ENCODE data around the gene LRP3.
"Not testable (repeated sequence)": the region's sequence is repeated elsewhere in the genome, so short reads cannot be mapped to it uniquely, and the experiment has no call there.

Gene LRP3

DNA sequence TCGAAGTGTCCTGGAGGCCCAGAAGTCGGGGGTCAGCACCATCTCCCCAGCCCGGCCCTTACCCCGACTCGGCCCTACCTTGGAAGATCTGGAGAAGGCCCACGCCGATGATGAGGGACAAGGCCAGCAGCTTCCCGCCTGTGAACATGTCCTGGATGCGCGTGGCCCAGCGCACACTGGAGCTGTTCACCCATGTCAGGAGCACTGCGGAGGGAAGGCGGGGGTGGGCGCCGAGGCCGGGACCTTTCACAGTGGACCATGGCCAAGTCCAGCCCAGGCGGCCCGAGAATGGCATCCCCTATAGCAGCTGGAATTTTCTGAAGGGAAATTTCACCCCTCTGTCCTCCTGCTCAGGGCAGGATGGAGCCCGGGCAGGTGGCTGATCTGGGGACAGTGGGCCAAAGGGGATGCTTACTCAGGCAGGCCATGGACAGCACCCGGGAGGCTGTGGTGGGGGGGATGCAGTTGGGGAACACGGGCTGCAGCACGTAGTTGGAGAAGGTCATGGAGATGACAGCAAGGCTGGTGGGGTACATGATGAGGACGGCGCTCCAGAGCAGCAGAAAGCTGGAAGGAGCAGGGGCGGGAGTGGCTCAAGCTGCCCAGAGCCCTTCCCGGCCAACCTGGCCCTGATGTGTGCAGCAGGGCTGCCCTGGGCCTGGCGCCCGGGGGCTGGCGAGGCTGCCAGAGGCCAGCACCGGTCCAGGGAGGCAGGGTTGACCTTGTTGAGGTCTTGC, 18.5 kb downstream of the LRP3 start:
- H3K27me3 ChIP-seq (ENCODE audit: control insufficient read depth, insufficient read depth, low read length), result no peaks in the 10 kb centered on the region
- no peaks in the 10 kb centered on the region for H3K4me1 ChIP-seq (ENCODE audit: control insufficient read depth, insufficient read depth, low read length)

GRCh38 chr19:33214596-33214995, 20.5 kb downstream of the LRP3 start:
- peaks cover 2% of the 10 kb centered on the region for H3K36me3 ChIP-seq (ENCODE audit: control insufficient read depth, insufficient read depth, low read length)
- H3K27me3 ChIP-seq (ENCODE audit: control insufficient read depth, insufficient read depth, low read length), result no peaks in the 10 kb centered on the region
- no peak overlapping the region for H3K4me3 ChIP-seq (ENCODE audit: low read depth, low read length)
- H3K4me1 ChIP-seq (ENCODE audit: control insufficient read depth, insufficient read depth, low read length), result no peaks in the 10 kb centered on the region
- no peak overlapping the region for H3K9ac ChIP-seq (ENCODE audit: low read depth, low read length)
- H3K9me3 ChIP-seq (ENCODE audit: control insufficient read depth, insufficient read depth, low read length), result no peaks in the 10 kb centered on the region

More for the DNA sequence above, 18.5 kb downstream of the LRP3 start:
- Histone ChIP-seq H3K36me3 (ENCODE audit: control insufficient read depth, insufficient read depth, low read length) (peaks cover 2% of the 10 kb centered on the region), H3K9me3 (ENCODE audit: control insufficient read depth, insufficient read depth, low read length) (no peaks in the 10 kb centered on the region), H3K9ac (ENCODE audit: low read depth, low read length) (no peak overlapping the region), H3K4me3 (ENCODE audit: low read depth, low read length) (no peak overlapping the region)

DNA sequence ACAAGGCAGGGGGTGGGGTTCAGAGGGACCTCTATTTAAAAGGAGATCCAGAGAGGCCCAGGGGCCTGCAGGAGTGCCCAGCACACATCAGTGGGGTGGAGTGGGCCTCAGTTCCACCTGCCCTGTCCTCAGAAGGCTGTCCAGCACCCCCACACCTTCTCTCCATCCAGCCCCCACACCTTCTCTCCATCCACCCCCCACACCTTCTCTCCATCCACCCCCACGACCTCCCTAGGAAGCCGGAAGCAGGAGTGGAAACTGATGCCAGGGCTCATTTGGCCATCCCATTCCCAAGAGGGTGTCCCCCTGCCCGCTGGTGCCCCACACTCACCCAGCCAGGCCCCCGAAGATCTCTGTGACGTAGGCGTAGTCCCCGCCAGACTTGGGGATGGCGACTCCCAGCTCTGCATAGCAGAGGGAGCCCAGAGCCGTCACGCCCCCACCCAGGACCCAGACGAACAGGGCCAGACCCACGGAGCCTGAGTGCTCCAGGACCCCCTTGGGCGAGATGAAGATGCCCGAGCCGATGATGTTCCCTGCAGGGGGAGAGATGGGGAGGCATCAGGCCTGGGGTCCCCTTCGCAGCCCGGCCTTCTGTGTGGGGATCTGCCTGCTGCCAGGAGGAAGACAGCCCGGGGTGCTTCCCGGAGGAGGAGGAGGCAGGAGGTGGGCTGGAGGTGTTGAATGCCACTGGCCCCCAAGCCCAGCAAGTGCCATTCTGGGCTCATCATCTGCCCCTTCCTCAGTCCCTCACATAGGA, 21.5 kb downstream of the LRP3 start:
- no peaks in the 10 kb centered on the region for H3K9me3 ChIP-seq (ENCODE audit: control insufficient read depth, insufficient read depth, low read length)
- H3K9ac ChIP-seq (ENCODE audit: low read depth, low read length), result no peak overlapping the region
- H3K4me3 ChIP-seq (ENCODE audit: low read depth, low read length), result no peak overlapping the region
- H3K27me3 ChIP-seq (ENCODE audit: control insufficient read depth, insufficient read depth, low read length), result no peaks in the 10 kb centered on the region
- H3K4me1 ChIP-seq (ENCODE audit: control insufficient read depth, insufficient read depth, low read length), result no peaks in the 10 kb centered on the region
- no peaks in the 10 kb centered on the region for H3K36me3 ChIP-seq (ENCODE audit: control insufficient read depth, insufficient read depth, low read length)

GRCh38 chr19:33216198-33216830, 22.2 kb downstream of the LRP3 start:
- Histone ChIP-seq H3K4me3 (ENCODE audit: low read depth, low read length) (no peak overlapping the region), H3K9me3 (ENCODE audit: control insufficient read depth, insufficient read depth, low read length) (no peaks in the 10 kb centered on the region), H3K27me3 (ENCODE audit: control insufficient read depth, insufficient read depth, low read length) (no peaks in the 10 kb centered on the region), H3K9ac (ENCODE audit: low read depth, low read length) (no peak overlapping the region), H3K4me1 (ENCODE audit: control insufficient read depth, insufficient read depth, low read length) (no peaks in the 10 kb centered on the region), H3K36me3 (ENCODE audit: control insufficient read depth, insufficient read depth, low read length) (no peaks in the 10 kb centered on the region)

GRCh38 chr19:33217881-33218280, 23.8 kb downstream of the LRP3 start:
- no peaks in the 10 kb centered on the region for H3K9me3 ChIP-seq (ENCODE audit: control insufficient read depth, insufficient read depth, low read length)
- H3K36me3 ChIP-seq (ENCODE audit: control insufficient read depth, insufficient read depth, low read length), result no peaks in the 10 kb centered on the region
- peaks cover 2% of the 10 kb centered on the region for H3K27me3 ChIP-seq (ENCODE audit: control insufficient read depth, insufficient read depth, low read length)
- H3K4me3 ChIP-seq (ENCODE audit: low read depth, low read length), result no peak overlapping the region
- no peaks in the 10 kb centered on the region for H3K4me1 ChIP-seq (ENCODE audit: control insufficient read depth, insufficient read depth, low read length)
- no peak overlapping the region for H3K9ac ChIP-seq (ENCODE audit: low read depth, low read length)

DNA sequence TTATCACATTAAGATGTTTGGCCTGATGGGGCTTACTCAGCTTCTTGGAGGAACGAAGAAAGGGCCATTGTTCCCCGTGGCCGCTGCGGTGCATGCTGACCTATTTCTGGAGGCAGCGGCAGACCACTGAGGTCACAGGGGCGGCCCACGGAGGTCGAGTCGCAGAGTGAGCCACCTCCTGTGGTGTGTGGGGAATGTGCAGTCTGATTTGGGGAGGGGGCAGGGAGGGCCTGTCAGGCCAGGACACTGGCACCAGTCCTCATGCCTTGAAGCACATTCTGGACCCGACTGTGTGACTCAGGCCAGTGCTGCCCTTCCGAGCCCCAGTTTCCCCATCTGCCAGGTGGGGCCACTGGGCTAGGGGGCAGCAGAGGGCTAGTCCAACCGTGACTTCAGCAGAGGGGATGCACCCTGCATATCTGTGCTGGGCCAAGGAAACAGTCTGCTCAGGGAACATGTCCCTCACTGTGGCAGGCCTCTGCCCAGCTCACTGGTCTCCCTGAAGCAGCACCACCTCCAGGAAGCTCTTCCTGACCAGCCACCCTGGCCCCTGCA, 25.2 kb downstream of the LRP3 start:
- Histone ChIP-seq H3K4me1 (ENCODE audit: control insufficient read depth, insufficient read depth, low read length) (no peaks in the 10 kb centered on the region), H3K9me3 (ENCODE audit: control insufficient read depth, insufficient read depth, low read length) (no peaks in the 10 kb centered on the region), H3K9ac (ENCODE audit: low read depth, low read length) (no peak overlapping the region), H3K4me3 (ENCODE audit: low read depth, low read length) (no peak overlapping the region), H3K36me3 (ENCODE audit: control insufficient read depth, insufficient read depth, low read length) (no peaks in the 10 kb centered on the region), H3K27me3 (ENCODE audit: control insufficient read depth, insufficient read depth, low read length) (peaks cover 11% of the 10 kb centered on the region)

DNA sequence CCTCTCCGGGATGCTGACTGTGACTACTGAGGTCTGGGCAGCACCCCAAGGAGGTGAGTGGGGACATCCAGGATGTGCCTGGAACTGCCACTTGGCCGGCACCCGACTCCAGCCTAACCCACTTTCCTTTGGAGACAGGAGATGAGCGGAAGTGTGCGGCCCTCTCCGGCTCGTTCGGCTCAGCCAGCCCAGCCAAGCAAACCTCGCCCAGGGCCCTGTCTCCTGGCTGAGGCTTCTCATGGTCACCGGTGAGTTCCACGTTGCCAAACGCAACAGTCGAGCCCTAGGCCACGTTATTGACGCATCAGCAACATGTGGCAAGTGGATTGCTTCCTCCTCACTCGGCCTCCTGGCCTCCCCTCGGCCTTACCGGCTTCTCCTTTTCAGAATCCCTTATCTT, 26.0 kb downstream of the LRP3 start:
- Histone ChIP-seq H3K4me1 (ENCODE audit: control insufficient read depth, insufficient read depth, low read length) (no peaks in the 10 kb centered on the region), H3K36me3 (ENCODE audit: control insufficient read depth, insufficient read depth, low read length) (no peaks in the 10 kb centered on the region), H3K9ac (ENCODE audit: low read depth, low read length) (no peak overlapping the region), H3K9me3 (ENCODE audit: control insufficient read depth, insufficient read depth, low read length) (no peaks in the 10 kb centered on the region), H3K4me3 (ENCODE audit: low read depth, low read length) (no peak overlapping the region), H3K27me3 (ENCODE audit: control insufficient read depth, insufficient read depth, low read length) (peaks cover 18% of the 10 kb centered on the region)

- Histone ChIP-seq H3K4me1 (ENCODE audit: control insufficient read depth, insufficient read depth, low read length) (no peaks in the 10 kb centered on the region), H3K4me3 (ENCODE audit: low read depth, low read length) (no peak overlapping the region), H3K9me3 (ENCODE audit: control insufficient read depth, insufficient read depth, low read length) (no peaks in the 10 kb centered on the region), H3K9ac (ENCODE audit: low read depth, low read length) (no peak overlapping the region), H3K36me3 (ENCODE audit: control insufficient read depth, insufficient read depth, low read length) (no peaks in the 10 kb centered on the region), H3K27me3 (ENCODE audit: control insufficient read depth, insufficient read depth, low read length) (peaks cover 20% of the 10 kb centered on the region)
These were observed 26.6 kb downstream of the LRP3 start for GRCh38 chr19:33220735-33221134.

DNA sequence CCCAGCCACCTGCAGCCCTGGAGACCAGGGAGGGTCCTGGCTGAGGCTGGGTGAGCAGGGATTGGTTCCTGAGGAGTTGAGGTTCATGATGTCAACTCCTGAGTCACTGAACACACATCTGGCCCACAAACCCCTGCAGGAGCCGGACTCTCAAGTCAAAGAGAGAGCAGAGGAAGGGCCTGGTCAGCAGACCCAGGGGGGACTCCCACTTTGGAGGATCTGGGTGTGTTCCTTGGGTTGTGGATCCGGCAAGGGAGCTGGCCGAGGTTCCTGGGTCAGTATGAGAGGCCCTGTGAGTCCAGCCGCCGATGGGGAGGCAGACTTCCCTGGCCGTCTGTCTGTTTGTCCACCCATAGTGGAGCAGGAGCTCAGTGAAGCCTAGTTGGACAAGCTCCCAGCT, 27.5 kb downstream of the LRP3 start:
- H3K9me3 ChIP-seq (ENCODE audit: control insufficient read depth, insufficient read depth, low read length), result no peaks in the 10 kb centered on the region
- no peak overlapping the region for H3K4me3 ChIP-seq (ENCODE audit: low read depth, low read length)
- H3K27me3 ChIP-seq (ENCODE audit: control insufficient read depth, insufficient read depth, low read length), result peaks cover 27% of the 10 kb centered on the region

DNA sequence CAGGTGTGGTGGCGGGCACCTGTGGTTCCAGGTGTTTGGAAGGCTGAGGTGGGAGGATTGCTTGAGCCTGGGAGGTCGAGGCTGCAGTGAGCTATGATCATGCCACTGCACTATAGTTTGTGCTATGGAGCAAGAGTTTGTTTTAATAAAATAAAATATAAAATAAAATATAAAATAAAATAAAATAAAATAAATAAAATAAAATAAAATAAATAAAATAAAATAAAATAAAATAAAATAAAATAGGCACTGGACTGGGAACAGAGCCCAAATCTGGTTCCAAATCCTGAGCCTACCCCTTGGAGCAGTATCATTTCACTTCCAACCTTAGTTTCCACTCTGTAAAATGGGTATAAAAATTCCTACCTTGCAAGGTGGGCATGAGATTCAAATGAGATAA, 28.1 kb downstream of the LRP3 start:
- not testable (repeated sequence) for H3K4me1 ChIP-seq (ENCODE audit: control insufficient read depth, insufficient read depth, low read length); H3K36me3 ChIP-seq (ENCODE audit: control insufficient read depth, insufficient read depth, low read length); H3K9me3 ChIP-seq (ENCODE audit: control insufficient read depth, insufficient read depth, low read length); H3K4me3 ChIP-seq (ENCODE audit: low read depth, low read length); H3K9ac ChIP-seq (ENCODE audit: low read depth, low read length)
- H3K27me3 ChIP-seq (ENCODE audit: control insufficient read depth, insufficient read depth, low read length), result peaks cover 27% of the 10 kb centered on the region

More for the DNA sequence above, 27.5 kb downstream of the LRP3 start:
- no peaks in the 10 kb centered on the region for H3K4me1 ChIP-seq (ENCODE audit: control insufficient read depth, insufficient read depth, low read length)
- H3K36me3 ChIP-seq (ENCODE audit: control insufficient read depth, insufficient read depth, low read length), result no peaks in the 10 kb centered on the region
- H3K9ac ChIP-seq (ENCODE audit: low read depth, low read length), result no peak overlapping the region

DNA sequence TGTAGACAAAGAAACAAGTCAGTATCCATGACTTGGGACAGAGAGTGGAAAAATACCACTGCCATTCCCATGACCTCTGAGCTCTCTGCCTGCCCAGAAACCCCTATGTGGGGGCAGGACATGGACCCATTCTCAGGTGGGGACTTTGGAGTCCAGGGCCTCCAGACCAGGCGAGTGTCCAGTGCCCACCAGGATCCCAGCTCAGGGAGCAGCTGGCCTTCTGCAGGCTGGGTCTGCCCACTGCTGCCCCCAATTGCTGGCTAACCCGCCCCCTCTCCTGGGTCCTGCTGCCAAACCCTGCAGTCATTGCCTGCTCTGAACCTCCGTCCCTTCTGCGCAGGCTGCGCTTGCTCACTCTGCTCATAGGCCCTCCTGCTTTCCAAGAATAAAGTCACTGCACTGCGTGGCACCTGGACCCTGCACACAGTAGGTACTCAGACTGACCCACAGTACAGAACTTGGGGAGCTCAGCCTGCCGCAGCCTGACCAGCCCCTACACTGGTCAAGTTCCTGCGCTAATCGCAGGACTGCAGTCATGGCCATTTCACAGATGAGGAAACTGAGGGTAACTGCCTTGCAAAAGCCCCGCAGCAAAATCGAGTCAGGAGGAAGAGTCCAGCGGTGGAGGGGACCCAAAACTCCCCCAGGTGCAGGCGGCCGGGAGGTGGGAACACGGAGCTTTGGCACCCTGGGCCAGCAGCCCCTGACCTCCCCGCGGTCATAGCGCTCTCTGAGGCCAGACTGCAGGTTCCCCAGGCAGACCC, 30.7 kb downstream of the LRP3 start:
- Histone ChIP-seq H3K9ac (ENCODE audit: low read depth, low read length) (no peak overlapping the region), H3K4me3 (ENCODE audit: low read depth, low read length) (peak overlapping the region; percentile 48), H3K4me1 (ENCODE audit: control insufficient read depth, insufficient read depth, low read length) (peaks cover 3% of the 10 kb centered on the region), H3K9me3 (ENCODE audit: control insufficient read depth, insufficient read depth, low read length) (no peaks in the 10 kb centered on the region), H3K27me3 (ENCODE audit: control insufficient read depth, insufficient read depth, low read length) (peaks cover 34% of the 10 kb centered on the region), H3K36me3 (ENCODE audit: control insufficient read depth, insufficient read depth, low read length) (no peaks in the 10 kb centered on the region)

Measured in iPS-15b (cell line).